B cell (primary cell): Measurements from ENCODE around the gene PTX4.

Experiments used
- EZH2 ChIP-seq: IDR thresholded peaks from 2 replicates; pipeline ENCODE4 v1.6.1; 2012; ENCODE audit warnings: borderline replicate concordance, low read depth, mild to moderate bottlenecking, moderate library complexity, low read length; ENCODE audit not compliant: insufficient read depth, poor library complexity, severe bottlenecking
- TF ChIP-seq, protein P1 (sequence below): fragments of 200-600 bp; IDR thresholded peaks from one replicate; pipeline ENCODE4 v1.8.0; 2022; ENCODE audit warnings: antibody characterized with exemption, mild to moderate bottlenecking

DNA sequence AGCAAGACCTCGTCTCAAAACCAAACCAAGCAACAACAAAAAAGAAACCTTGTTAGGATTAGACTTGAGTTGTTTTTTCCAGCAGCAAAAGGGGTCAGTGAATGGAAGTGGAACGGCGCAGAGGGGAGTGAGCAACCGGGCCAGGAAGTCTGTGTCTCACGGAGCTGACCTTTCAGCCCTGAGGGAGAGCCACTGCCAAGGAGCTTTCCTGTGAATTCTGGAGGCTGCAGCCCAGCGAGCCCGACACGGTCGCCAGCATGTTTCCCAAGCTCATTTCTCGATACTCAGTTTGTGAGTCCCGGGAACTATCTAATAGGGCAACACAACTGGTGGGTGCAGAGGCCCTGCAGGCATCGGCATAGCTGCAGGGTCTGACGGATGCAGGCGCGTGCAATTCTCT, 24.0 kb upstream of the PTX4 start:
- TF ChIP-seq, protein P1, sequence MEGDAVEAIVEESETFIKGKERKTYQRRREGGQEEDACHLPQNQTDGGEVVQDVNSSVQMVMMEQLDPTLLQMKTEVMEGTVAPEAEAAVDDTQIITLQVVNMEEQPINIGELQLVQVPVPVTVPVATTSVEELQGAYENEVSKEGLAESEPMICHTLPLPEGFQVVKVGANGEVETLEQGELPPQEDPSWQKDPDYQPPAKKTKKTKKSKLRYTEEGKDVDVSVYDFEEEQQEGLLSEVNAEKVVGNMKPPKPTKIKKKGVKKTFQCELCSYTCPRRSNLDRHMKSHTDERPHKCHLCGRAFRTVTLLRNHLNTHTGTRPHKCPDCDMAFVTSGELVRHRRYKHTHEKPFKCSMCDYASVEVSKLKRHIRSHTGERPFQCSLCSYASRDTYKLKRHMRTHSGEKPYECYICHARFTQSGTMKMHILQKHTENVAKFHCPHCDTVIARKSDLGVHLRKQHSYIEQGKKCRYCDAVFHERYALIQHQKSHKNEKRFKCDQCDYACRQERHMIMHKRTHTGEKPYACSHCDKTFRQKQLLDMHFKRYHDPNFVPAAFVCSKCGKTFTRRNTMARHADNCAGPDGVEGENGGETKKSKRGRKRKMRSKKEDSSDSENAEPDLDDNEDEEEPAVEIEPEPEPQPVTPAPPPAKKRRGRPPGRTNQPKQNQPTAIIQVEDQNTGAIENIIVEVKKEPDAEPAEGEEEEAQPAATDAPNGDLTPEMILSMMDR, result no peak
- no peak for TF ChIP-seq EZH2
